ENCODE results near the gene IER5L. TPM values are rescaled to one million over a fixed set of nuclear protein-coding genes. Genes with fewer than 3 reads are reported as not detected.

Gene IER5L
- total and polyA plus RNA-seq, 2 of the 8 experiments (the other 6 are each of a cell fraction or from before 2014, with no cell fraction given) = 0.65 to 1.0 TPM

- Histone ChIP-seq H2AFZ (ENCODE audit: low read length) (no peak overlapping the region), H3K27ac (ENCODE audit: low read depth, low read length) (no peak overlapping the region), H3K56ac (replicated peaks; ENCODE audit: insufficient read length, low read depth, low read length) (no peak overlapping the region), H4K5ac (ENCODE audit: insufficient read length, low read depth, low read length) (no peak overlapping the region), H3K27me3 (replicated peaks in 1 of 4; ENCODE audit: control insufficient read depth in 3 of 4, extremely low read depth in 1 of 4, insufficient read depth in 3 of 4, low read length in 3 of 4) (no peaks in the 10 kb centered on the region; a peak in 1 of 7 replicates), H2BK5ac (ENCODE audit: low read depth, low read length) (no peak overlapping the region), H2BK120ac (replicated peaks; ENCODE audit: low read depth, low read length) (no peak overlapping the region), H3K79me2 (ENCODE audit: control insufficient read depth in 1 of 2, insufficient read depth in 2 of 2, low read length in 2 of 2) (no peaks in the 10 kb centered on the region; a peak in 1 of 4 replicates), H2BK15ac (ENCODE audit: low read length) (no peak overlapping the region), H3K79me1 (ENCODE audit: low read depth, low read length) (peaks cover 4% of the 10 kb centered on the region), H3K9ac (replicated peaks in 1 of 4; ENCODE audit: extremely low read depth in 1 of 4, low read depth in 3 of 4, low read length in 3 of 4) (no peak overlapping the region), H3K23ac (ENCODE audit: insufficient read length) (no peak overlapping the region), H2BK20ac (ENCODE audit: low read length) (no peak overlapping the region), H3K14ac (ENCODE audit: insufficient read length) (no peak overlapping the region), H3K18ac (ENCODE audit: extremely low read depth, low read length) (no peak overlapping the region), H3K36me3 (ENCODE audit: control insufficient read depth in 2 of 4, insufficient read depth in 4 of 4, low read length in 3 of 4) (no peaks in the 10 kb centered on the region), H4K20me1 (replicated peaks in 1 of 2; ENCODE audit: control insufficient read depth in 1 of 2, insufficient read depth in 2 of 2, low read length in 2 of 2) (peaks cover 0 to 5% of the 10 kb centered on the region in 2 experiments), H3K4me3 (ENCODE audit: extremely low read depth in 1 of 4, insufficient read depth in 2 of 4, low read depth in 3 of 4, low read length in 4 of 4) (no peak overlapping the region), H4K8ac (ENCODE audit: extremely low read depth, insufficient read depth, low read length) (no peak overlapping the region), H3K9me3 (ENCODE audit: insufficient read depth in 2 of 2, low read depth in 1 of 2, low read length in 1 of 2) (no peaks in the 10 kb centered on the region), H3K4me2 (ENCODE audit: insufficient read depth in 1 of 2, low read depth in 2 of 2, low read length in 2 of 2) (no peak overlapping the region), H3K4ac (replicated peaks; ENCODE audit: insufficient read length, low read depth, low read length) (no peak overlapping the region), H2BK12ac (ENCODE audit: low read depth, low read length) (no peak overlapping the region), H3K4me1 (replicated peaks in 1 of 4; ENCODE audit: control insufficient read depth in 3 of 4, insufficient read depth in 4 of 4, low read length in 3 of 4) (peaks cover 0 to 20% (median 13%) of the 10 kb centered on the region in 4 experiments; a peak in 6 of 7 replicates), H2AK5ac (ENCODE audit: low read depth, low read length) (no peak overlapping the region), H4K91ac (replicated peaks; ENCODE audit: insufficient read length, low read length) (no peak overlapping the region), H3K23me2 (ENCODE audit: low read depth, low read length) (no peaks in the 10 kb centered on the region; the same call in 1 of the 2 replicates)
- TF ChIP-seq CHD1 (IDR thresholded peaks at IDR 0.05; ENCODE audit: low read depth, low read length) (no peak), ATF2 (IDR thresholded peaks at IDR 0.05; ENCODE audit: low read length) (no peak)
- ChIA-PET CTCF (ENCODE audit: partially characterized antibody) (interaction anchor here (0.8 to 3.7 kb wide), 8 partner anchors 10 to 130 kb away, joined by 3 to 16 read pairs (median 3); no protein-coding TSS in a partner anchor), POLR2A (ENCODE audit: partially characterized antibody) (interaction anchor here (1.7 to 3.7 kb wide), 3 partner anchors 11 to 114 kb away, joined by 4 to 17 read pairs (median 6); no protein-coding TSS in a partner anchor)
- 88% methylated on average over 6 of the region's 6 CpGs; no CpG with 5 or more reads in 1 of the 2 experiments for WGBS, 2 experiments (ENCODE audit: extremely low coverage in 1 of 2, insufficient coverage in 1 of 2, insufficient read length in 1 of 2, insufficient replicate concordance in 2 of 2, low coverage in 1 of 2, low lambda C conversion rate in 2 of 2, missing lambda C conversion rate in 1 of 2)
- DNase-seq (ENCODE audit: low read depth in 1 of 2, low spot score in 2 of 2) (no peak), FAIRE-seq (no peak)
Observed at GRCh38 chr9:129220771-129221170, 42.7 kb upstream of the IER5L start.
